HepG2 (cell line): ENCODE data around the gene MEGF11. TPM values are rescaled to one million over a fixed set of nuclear protein-coding genes. Genes with fewer than 3 reads are reported as not detected.

Source experiments
- ATAC-seq: fragments of 200-7000 bp; cut with Tn5 transposase; 3 replicates; pipeline ENCODE4 v1.9.1; 2020; ENCODE audit warnings: mild to moderate bottlenecking, moderate library complexity
- BruUV-seq: library from RNA; stranded (reverse); fragments of 400-500 nt; replicated peaks from 2 replicates; lab custom pipeline; 2021; lab: Mats Ljungman, UMichigan
- CTCF ChIA-PET: fragments of 300-600 bp; formaldehyde crosslinking; extraction: SDS; loops from one replicate; lab custom pipeline; 2021; ENCODE audit warnings: low total read pairs, inconsistent platforms, low intra/inter-chr PET ratio; lab: Yijun Ruan, JAX
- POLR2A ChIA-PET: fragments of 350-600 bp; sonication (Branson Sonifier 250); formaldehyde crosslinking; loops from one replicate; lab custom pipeline; 2020; ENCODE audit warnings: antibody characterized with exemption, inconsistent platforms; lab: Yijun Ruan, JAX
- DNase-seq: peaks from one replicate; pipeline ENCODE4 v3.0.0-alpha.2; 2015; ENCODE audit warnings: low spot score
- FAIRE-seq: peaks from 3 replicates; lab custom pipeline; 2011; peaks lifted over from hg19 to GRCh38; lab: Jason Lieb, UNC
- H2AFZ ChIP-seq: one replicate; pipeline ENCODE4 v1.6.1; 2011; ENCODE audit warnings: low read length, inconsistent platforms
- H3K27ac ChIP-seq: fragments of 300-600 bp; 3 replicates; pipeline ENCODE4 v1.8.0; 2011; ENCODE audit warnings: mixed run types, mild to moderate bottlenecking, mixed read lengths, low read length, inconsistent platforms; ENCODE audit not compliant: insufficient read depth; ENCODE audit errors: extremely low read length
- H3K27me3 ChIP-seq, 2 experiments: fragments of 200-600 bp in 1 of 2; 2 replicates in 1 of 2; 3 replicates in 1 of 2; pipeline versions ENCODE4 v1.6.0 to v1.8.0; 2011; ENCODE audit warnings: low read length in 2 of 2, mild to moderate bottlenecking in 2 of 2, moderate library complexity in 2 of 2, inconsistent platforms in 1 of 2; ENCODE audit not compliant: insufficient read depth in 2 of 2, control insufficient read depth in 1 of 2
- H3K36me3 ChIP-seq, 2 experiments: fragments of 200-600 bp in 1 of 2; replicated peaks in 1 of 2; 2 replicates in 1 of 2; 3 replicates in 1 of 2; pipeline versions ENCODE4 v1.5.1 to v1.8.0; 2011; ENCODE audit warnings: low read length in 2 of 2, inconsistent platforms in 1 of 2; ENCODE audit not compliant: insufficient read depth in 2 of 2, control insufficient read depth in 1 of 2
- H3K4me1 ChIP-seq: 2 replicates; pipeline ENCODE4 v1.5.1; 2012; ENCODE audit warnings: low read length, inconsistent platforms; ENCODE audit not compliant: insufficient read depth
- H3K4me2 ChIP-seq: 2 replicates; pipeline ENCODE4 v1.6.0; 2011; ENCODE audit warnings: low read depth, low read length, inconsistent platforms
- H3K4me3 ChIP-seq, 3 experiments: fragments of 200-600 bp in 1 of 3; sonication (generic), shearing (Covaris generic) in 1 of 3; replicated peaks in 1 of 3; 2 replicates each; pipeline ENCODE4 v1.5.1; 2011 to 2016; ENCODE audit warnings: low read length in 3 of 3, inconsistent platforms in 2 of 3, low read depth in 2 of 3, mild to moderate bottlenecking in 2 of 3, control low read depth in 1 of 3, mixed read lengths in 1 of 3; ENCODE audit not compliant: insufficient read depth in 1 of 3
- H3K79me2 ChIP-seq: one replicate; pipeline ENCODE4 v1.6.1; 2011; ENCODE audit warnings: low read length, inconsistent platforms; ENCODE audit not compliant: insufficient read depth
- H3K9ac ChIP-seq: 2 replicates; pipeline ENCODE4 v1.6.0; 2011; ENCODE audit warnings: mild to moderate bottlenecking, low read depth, low read length, inconsistent platforms; ENCODE audit not compliant: insufficient read depth
- H3K9me3 ChIP-seq: 2 replicates; pipeline ENCODE4 v1.5.1; 2012; ENCODE audit warnings: mild to moderate bottlenecking, low read length
- H4K20me1 ChIP-seq: 2 replicates; pipeline ENCODE4 v1.6.0; 2011; ENCODE audit warnings: inconsistent platforms, mild to moderate bottlenecking, low read length, moderate library complexity; ENCODE audit not compliant: insufficient read depth
- CCAR2 ChIP-seq: fragments of 200-400 bp; formaldehyde crosslinking; optimal IDR thresholded peaks from 2 replicates; pipeline ENCODE3; 2018; ENCODE audit warnings: low read depth, mild to moderate bottlenecking, low read length, moderate library complexity
- HDAC2 ChIP-seq: sonication (generic); formaldehyde crosslinking; IDR thresholded peaks from 2 replicates; pipeline ENCODE4 v1.4.0; 2020; ENCODE audit warnings: missing genetic modification reagents
- KLF12 ChIP-seq: sonication (generic); formaldehyde crosslinking; IDR thresholded peaks from 2 replicates; pipeline ENCODE4 v1.4.0; 2020; ENCODE audit warnings: missing genetic modification reagents, borderline replicate concordance
- MIXL1 ChIP-seq: IDR thresholded peaks from 2 replicates; pipeline ENCODE4 v1.6.1; 2016
- NCOR1 ChIP-seq: fragments of 200-600 bp; sonication (generic); IDR thresholded peaks from 2 replicates; pipeline ENCODE4 v1.7.0; 2017; ENCODE audit warnings: antibody characterized with exemption, low read length, borderline replicate concordance
- NFYB ChIP-seq: sonication (generic); formaldehyde crosslinking; IDR thresholded peaks from 2 replicates; pipeline ENCODE4 v1.4.0; 2020; ENCODE audit warnings: missing genetic modification reagents
- RELA ChIP-seq: sonication (generic); formaldehyde crosslinking; IDR thresholded peaks from 2 replicates; pipeline ENCODE4 v1.4.0; 2020; ENCODE audit warnings: missing genetic modification reagents
- SP140L ChIP-seq: sonication (generic); formaldehyde crosslinking; IDR thresholded peaks from 2 replicates; pipeline ENCODE4 v1.4.0; 2020; ENCODE audit warnings: missing genetic modification reagents, borderline replicate concordance
- STAG1 ChIP-seq: sonication (generic); formaldehyde crosslinking; IDR thresholded peaks from 2 replicates; pipeline ENCODE4 v1.4.0; 2020; ENCODE audit warnings: missing genetic modification reagents
- TCF12 ChIP-seq, 2 experiments: fragments of 450-650 bp in 1 of 2; sonication (generic) in 1 of 2; formaldehyde crosslinking in 1 of 2; IDR thresholded peaks; 2 replicates each; pipeline versions ENCODE4 v1.6.1 to v1.8.0; 2017 to 2022; ENCODE audit warnings: antibody characterized with exemption in 1 of 2, mild to moderate bottlenecking in 1 of 2, missing genetic modification reagents in 1 of 2, moderate library complexity in 1 of 2
- U2AF1 ChIP-seq: fragments of 200-400 bp; formaldehyde crosslinking; optimal IDR thresholded peaks from 2 replicates; pipeline ENCODE3; 2017; ENCODE audit warnings: mild to moderate bottlenecking, low read depth, low read length
- ZFP41 ChIP-seq: sonication (generic); formaldehyde crosslinking; IDR thresholded peaks from 2 replicates; pipeline ENCODE4 v1.4.0; 2020; ENCODE audit warnings: mild to moderate bottlenecking, missing genetic modification reagents, borderline replicate concordance
- ZNF382 ChIP-seq: sonication (generic); formaldehyde crosslinking; IDR thresholded peaks from 2 replicates; pipeline ENCODE4 v1.5.0; 2020; ENCODE audit warnings: missing genetic modification reagents, mild to moderate bottlenecking, borderline replicate concordance
- ZNF570 ChIP-seq: sonication (generic); formaldehyde crosslinking; IDR thresholded peaks from 2 replicates; pipeline ENCODE4 v1.4.0; 2020; ENCODE audit warnings: mild to moderate bottlenecking, missing genetic modification reagents, borderline replicate concordance
- ZSCAN21 ChIP-seq: sonication (generic); formaldehyde crosslinking; IDR thresholded peaks from 2 replicates; pipeline ENCODE4 v1.8.0; 2022; ENCODE audit warnings: mild to moderate bottlenecking, missing genetic modification reagents, moderate library complexity, borderline replicate concordance
- ZSCAN25 ChIP-seq: sonication (generic); formaldehyde crosslinking; IDR thresholded peaks from 2 replicates; pipeline ENCODE4 v1.8.0; 2022; ENCODE audit warnings: mild to moderate bottlenecking, missing genetic modification reagents
- WGBS: methylation state at CpG from one replicate; pipeline ENCODE4 v1.1.6; 2017; ENCODE audit warnings: low lambda C conversion rate; 5-methylcytosine and 5-hydroxymethylcytosine counted together
- in situ Hi-C: cut with HindIII; loops from 2 replicates; pipeline ENCODE4 v1.10.0; 2017; ENCODE audit warnings: low pct_unique_long_range_greater_than_20kb; ENCODE audit not compliant: extremely low pct_ligation_motif_present
- intact Hi-C: fragments of 100-400 bp; cut with micrococcal nuclease; formaldehyde crosslinking; loops from one replicate; pipeline ENCODE4 v1.10.0; 2022; ENCODE audit not compliant: unreplicated experiment
- polyA plus RNA-seq, 8 experiments: library from polyadenylated mRNA; depleted of rRNA in 3 of 8; stranded (reverse) in 7 of 8; unstranded in 1 of 8; fragments of >200 nt; fragmentation: Illumina TruSeq in 4 of 8; extraction: Trizol in 4 of 8; gene quantifications; 2 replicates each; pipeline versions ENCODE4 v1.2.1 to v1.2.3, GENCODE V29; 2011 to 2016; ENCODE audit warnings: low read depth in 4 of 8, missing spikeins in 1 of 8, mixed read lengths in 1 of 8; ENCODE audit not compliant: insufficient read depth in 1 of 8
- total RNA-seq, 5 experiments: library from RNA; depleted of rRNA; stranded (reverse); fragments of >200 nt; fragmentation: Illumina TruSeq; extraction: Trizol; gene quantifications; 2 replicates each; pipeline ENCODE4 v1.2.3, GENCODE V29; 2016; ENCODE audit warnings: low read depth in 1 of 5
- TF ChIP-seq, protein P1 (sequence below): IDR thresholded peaks from 2 replicates; pipeline ENCODE4 v1.6.1; 2016; ENCODE audit warnings: low read depth, borderline replicate concordance
- TF ChIP-seq, protein P2 (sequence below): sonication (generic); formaldehyde crosslinking; IDR thresholded peaks from 2 replicates; pipeline ENCODE4 v1.4.0; 2020; ENCODE audit warnings: mild to moderate bottlenecking, missing genetic modification reagents

The MEGF11 gene
- total and polyA plus RNA-seq, 2 of the 13 experiments (the other 11 are each of a cell fraction or from before 2014, with no cell fraction given): not detected

DNA sequence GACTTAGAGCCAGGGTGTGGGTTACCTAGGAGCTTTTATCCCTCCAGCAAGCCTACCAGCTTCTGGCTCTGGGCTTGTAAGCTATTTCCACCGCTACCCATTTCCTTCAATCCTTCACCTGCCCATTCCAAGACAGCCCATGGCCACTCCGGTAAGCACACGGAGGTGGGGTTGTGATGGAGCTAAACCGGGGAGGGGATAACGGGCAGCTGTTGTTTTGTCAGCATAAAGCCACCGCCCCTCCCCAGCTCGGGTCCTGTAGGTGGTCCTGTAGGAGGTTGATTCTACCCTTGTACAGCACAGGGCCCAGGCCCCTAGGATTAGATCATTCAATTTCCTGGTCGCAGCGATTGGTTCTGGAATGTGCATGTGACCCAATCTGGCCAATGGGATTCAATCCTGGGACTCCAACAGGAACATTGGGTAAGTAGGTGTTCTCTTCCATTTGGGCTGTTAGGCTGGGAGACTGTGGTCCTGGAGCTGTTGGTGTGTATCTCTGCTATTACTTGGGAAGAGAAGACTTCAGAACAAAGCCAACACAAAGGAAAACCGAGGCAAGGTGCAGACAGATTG, 233.6 kb downstream of the MEGF11 start:
- Histone ChIP-seq H3K4me1 (no peaks in the 10 kb centered on the region), H3K27ac (no peak overlapping the region), H4K20me1 (no peaks in the 10 kb centered on the region), H3K4me3 (no peak overlapping the region), H3K27me3 (peaks cover 0 to 4% of the 10 kb centered on the region in 2 experiments; a peak in 2 of 5 replicates), H3K9ac (no peak overlapping the region), H3K79me2 (no peaks in the 10 kb centered on the region), H3K36me3 (no peaks in the 10 kb centered on the region), H2AFZ (no peak overlapping the region), H3K9me3 (no peaks in the 10 kb centered on the region), H3K4me2 (no peak overlapping the region)
- CTCF ChIA-PET: no interaction called here
- in situ Hi-C loops: no loop called here
- FAIRE-seq (no peak), ATAC-seq (no peak), DNase-seq (no peak)
- TF ChIP-seq MIXL1 (CRISPR knock-in tag) (no peak), NFYB (CRISPR knock-in tag) (0 out of 2 replicates have a peak, but pooled peaks have one; percentile 15), STAG1 (CRISPR knock-in tag) (no peak), SP140L (no peak), HDAC2 (CRISPR knock-in tag) (no peak)
- no TSS peak for BruUV-seq
- 39% methylated on average over 9 of the region's 10 CpGs for WGBS
- POLR2A ChIA-PET: no interaction called here
- intact Hi-C loops: no loop called here

DNA sequence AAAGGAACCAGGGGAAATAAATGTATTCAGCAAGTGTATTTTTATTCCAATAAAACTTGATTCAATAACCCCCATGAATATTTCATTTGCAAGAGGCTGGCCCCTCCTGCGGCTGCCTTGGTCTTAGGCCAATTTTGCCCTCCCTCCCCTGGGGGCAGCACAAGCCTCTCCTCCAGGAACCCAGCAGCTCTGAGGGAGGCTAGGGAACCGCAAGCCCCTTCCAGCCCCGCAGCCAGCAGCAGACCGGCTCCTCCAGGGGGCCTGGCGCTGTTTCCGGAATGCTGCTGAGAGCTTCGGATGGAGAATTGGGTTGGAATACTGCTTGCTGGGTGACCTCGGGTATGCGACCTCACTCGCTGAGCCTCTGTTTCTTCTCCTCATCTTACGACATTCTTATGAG, 234.2 kb downstream of the MEGF11 start:
- in situ Hi-C loops: no loop called here
- Histone ChIP-seq H3K4me3 (no peak overlapping the region), H3K27me3 (peaks cover 0 to 4% of the 10 kb centered on the region in 2 experiments; a peak in 2 of 5 replicates), H4K20me1 (no peaks in the 10 kb centered on the region), H3K9ac (no peak overlapping the region), H3K4me2 (no peak overlapping the region), H3K4me1 (no peaks in the 10 kb centered on the region), H2AFZ (no peak overlapping the region), H3K27ac (no peak overlapping the region), H3K36me3 (no peaks in the 10 kb centered on the region), H3K79me2 (no peaks in the 10 kb centered on the region), H3K9me3 (no peaks in the 10 kb centered on the region)
- 62% methylated on average over 11 of the region's 11 CpGs for WGBS
- ChIA-PET POLR2A (no interaction called here), CTCF (no interaction called here)
- DNase-seq (no peak), ATAC-seq (no peak), FAIRE-seq (no peak)
- intact Hi-C loops: no loop called here
- no TSS peak for BruUV-seq
- TF ChIP-seq ZNF570 (no peak), TCF12 (IDR thresholded peaks at IDR 0.05) (no peak), TCF12 (CRISPR knock-in tag; IDR thresholded peaks at IDR 0.05) (no peak), NCOR1 (no peak), ZFP41 (no peak), RELA (no peak), ZSCAN21 (CRISPR knock-in tag) (no peak), HDAC2 (CRISPR knock-in tag) (no peak), ZNF382 (CRISPR knock-in tag) (no peak), U2AF1 (no peak), ZSCAN25 (no peak), KLF12 (CRISPR knock-in tag) (no peak), CCAR2 (no peak)
- TF ChIP-seq, protein P1, sequence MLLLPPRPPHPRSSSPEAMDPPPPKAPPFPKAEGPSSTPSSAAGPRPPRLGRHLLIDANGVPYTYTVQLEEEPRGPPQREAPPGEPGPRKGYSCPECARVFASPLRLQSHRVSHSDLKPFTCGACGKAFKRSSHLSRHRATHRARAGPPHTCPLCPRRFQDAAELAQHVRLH (CRISPR knock-in tag): no peak
- TF ChIP-seq, protein P2, sequence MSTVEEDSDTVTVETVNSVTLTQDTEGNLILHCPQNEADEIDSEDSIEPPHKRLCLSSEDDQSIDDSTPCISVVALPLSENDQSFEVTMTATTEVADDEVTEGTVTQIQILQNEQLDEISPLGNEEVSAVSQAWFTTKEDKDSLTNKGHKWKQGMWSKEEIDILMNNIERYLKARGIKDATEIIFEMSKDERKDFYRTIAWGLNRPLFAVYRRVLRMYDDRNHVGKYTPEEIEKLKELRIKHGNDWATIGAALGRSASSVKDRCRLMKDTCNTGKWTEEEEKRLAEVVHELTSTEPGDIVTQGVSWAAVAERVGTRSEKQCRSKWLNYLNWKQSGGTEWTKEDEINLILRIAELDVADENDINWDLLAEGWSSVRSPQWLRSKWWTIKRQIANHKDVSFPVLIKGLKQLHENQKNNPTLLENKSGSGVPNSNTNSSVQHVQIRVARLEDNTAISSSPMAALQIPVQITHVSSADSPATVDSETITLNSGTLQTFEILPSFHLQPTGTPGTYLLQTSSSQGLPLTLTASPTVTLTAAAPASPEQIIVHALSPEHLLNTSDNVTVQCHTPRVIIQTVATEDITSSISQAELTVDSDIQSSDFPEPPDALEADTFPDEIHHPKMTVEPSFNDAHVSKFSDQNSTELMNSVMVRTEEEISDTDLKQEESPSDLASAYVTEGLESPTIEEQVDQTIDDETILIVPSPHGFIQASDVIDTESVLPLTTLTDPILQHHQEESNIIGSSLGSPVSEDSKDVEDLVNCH (CRISPR knock-in tag): no peak
